HepG2 (cell line): ENCODE data around the gene FCHSD1. TPM values are rescaled to one million over a fixed set of nuclear protein-coding genes. Genes with fewer than 3 reads are reported as not detected.

Experiments used
- MXD4 ChIP-seq: IDR thresholded peaks from 2 replicates; pipeline ENCODE4 v1.6.1; 2016; ENCODE audit warnings: mild to moderate bottlenecking, missing biosample characterization, missing genetic modification reagents
- REL ChIP-seq: sonication (generic); formaldehyde crosslinking; conservative IDR thresholded peaks from 2 replicates; pipeline ENCODE4 v1.8.0; 2022; ENCODE audit warnings: mild to moderate bottlenecking, missing genetic modification reagents, moderate library complexity
- SIX1 ChIP-seq: sonication (generic); formaldehyde crosslinking; IDR thresholded peaks from 2 replicates; pipeline ENCODE4 v1.4.0; 2020; ENCODE audit warnings: missing genetic modification reagents, borderline replicate concordance
- TRIM24 ChIP-seq: sonication (generic); formaldehyde crosslinking; IDR thresholded peaks from 2 replicates; pipeline ENCODE4 v1.8.0; 2022; ENCODE audit warnings: mild to moderate bottlenecking, missing genetic modification reagents
- YY1 ChIP-seq: IDR thresholded peaks from 2 replicates; pipeline ENCODE4 v1.6.1; 2011; ENCODE audit warnings: low read length, low read depth, moderate library complexity, mild to moderate bottlenecking; ENCODE audit not compliant: insufficient read depth, insufficient replicate concordance
- ZBTB3 ChIP-seq: sonication (generic); formaldehyde crosslinking; IDR thresholded peaks from 2 replicates; pipeline ENCODE4 v1.4.0; 2020; ENCODE audit warnings: low read depth, mild to moderate bottlenecking, moderate library complexity, missing genetic modification reagents, borderline replicate concordance
- ZFP36L1 ChIP-seq: sonication (generic); formaldehyde crosslinking; IDR thresholded peaks from 2 replicates; pipeline ENCODE4 v1.8.0; 2022; ENCODE audit warnings: mild to moderate bottlenecking, missing genetic modification reagents, moderate library complexity
- ZNF224 ChIP-seq: sonication (generic); formaldehyde crosslinking; IDR thresholded peaks from 2 replicates; pipeline ENCODE4 v1.5.0; 2020; ENCODE audit warnings: mild to moderate bottlenecking, missing genetic modification reagents
- ZNF230 ChIP-seq: sonication (generic); formaldehyde crosslinking; IDR thresholded peaks from 2 replicates; pipeline ENCODE4 v1.4.0; 2020; ENCODE audit warnings: mild to moderate bottlenecking, missing genetic modification reagents
- ZNF296 ChIP-seq: sonication (generic); formaldehyde crosslinking; conservative IDR thresholded peaks from 2 replicates; pipeline ENCODE4 v1.5.0; 2020; ENCODE audit warnings: mild to moderate bottlenecking, missing genetic modification reagents
- ZNF383 ChIP-seq: sonication (generic); formaldehyde crosslinking; IDR thresholded peaks from 2 replicates; pipeline ENCODE4 v1.4.0; 2020; ENCODE audit warnings: missing genetic modification reagents, mild to moderate bottlenecking, borderline replicate concordance
- ZNF713 ChIP-seq: sonication (generic); formaldehyde crosslinking; IDR thresholded peaks from 2 replicates; pipeline ENCODE4 v1.4.0; 2020; ENCODE audit warnings: mild to moderate bottlenecking, missing genetic modification reagents
- ZNF839 ChIP-seq: sonication (generic); formaldehyde crosslinking; IDR thresholded peaks from 2 replicates; pipeline ENCODE4 v1.4.0; 2020; ENCODE audit warnings: missing genetic modification reagents, mild to moderate bottlenecking, borderline replicate concordance
- ZSCAN31 ChIP-seq: sonication (generic); formaldehyde crosslinking; IDR thresholded peaks from 2 replicates; pipeline ENCODE4 v1.5.0; 2020; ENCODE audit warnings: low read depth, mild to moderate bottlenecking, missing genetic modification reagents
- polyA plus RNA-seq, 8 experiments: library from polyadenylated mRNA; depleted of rRNA in 3 of 8; stranded (reverse) in 7 of 8; unstranded in 1 of 8; fragments of >200 nt; fragmentation: Illumina TruSeq in 4 of 8; extraction: Trizol in 4 of 8; gene quantifications; 2 replicates each; pipeline versions ENCODE4 v1.2.1 to v1.2.3, GENCODE V29; 2011 to 2016; ENCODE audit warnings: low read depth in 4 of 8, missing spikeins in 1 of 8, mixed read lengths in 1 of 8; ENCODE audit not compliant: insufficient read depth in 1 of 8
- total RNA-seq, 5 experiments: library from RNA; depleted of rRNA; stranded (reverse); fragments of >200 nt; fragmentation: Illumina TruSeq; extraction: Trizol; gene quantifications; 2 replicates each; pipeline ENCODE4 v1.2.3, GENCODE V29; 2016; ENCODE audit warnings: low read depth in 1 of 5
- TF ChIP-seq, protein P1 (sequence below): sonication (generic); formaldehyde crosslinking; IDR thresholded peaks from 2 replicates; pipeline ENCODE4 v1.8.0; 2023; ENCODE audit warnings: mild to moderate bottlenecking, missing genetic modification reagents
- TF ChIP-seq, protein P2 (sequence below): sonication (generic); formaldehyde crosslinking; conservative IDR thresholded peaks from 2 replicates; pipeline ENCODE4 v1.4.0; 2020; ENCODE audit warnings: mild to moderate bottlenecking, missing genetic modification reagents, moderate library complexity
- TF ChIP-seq, protein P3 (sequence below): sonication (generic); formaldehyde crosslinking; IDR thresholded peaks from 2 replicates; pipeline ENCODE4 v1.8.1; 2023; ENCODE audit warnings: mild to moderate bottlenecking, moderate library complexity, missing genetic modification reagents

FCHSD1 gene
- total and polyA plus RNA-seq, 2 of the 13 experiments (the other 11 are each of a cell fraction or from before 2014, with no cell fraction given) = 5.5 to 15.4 TPM

DNA sequence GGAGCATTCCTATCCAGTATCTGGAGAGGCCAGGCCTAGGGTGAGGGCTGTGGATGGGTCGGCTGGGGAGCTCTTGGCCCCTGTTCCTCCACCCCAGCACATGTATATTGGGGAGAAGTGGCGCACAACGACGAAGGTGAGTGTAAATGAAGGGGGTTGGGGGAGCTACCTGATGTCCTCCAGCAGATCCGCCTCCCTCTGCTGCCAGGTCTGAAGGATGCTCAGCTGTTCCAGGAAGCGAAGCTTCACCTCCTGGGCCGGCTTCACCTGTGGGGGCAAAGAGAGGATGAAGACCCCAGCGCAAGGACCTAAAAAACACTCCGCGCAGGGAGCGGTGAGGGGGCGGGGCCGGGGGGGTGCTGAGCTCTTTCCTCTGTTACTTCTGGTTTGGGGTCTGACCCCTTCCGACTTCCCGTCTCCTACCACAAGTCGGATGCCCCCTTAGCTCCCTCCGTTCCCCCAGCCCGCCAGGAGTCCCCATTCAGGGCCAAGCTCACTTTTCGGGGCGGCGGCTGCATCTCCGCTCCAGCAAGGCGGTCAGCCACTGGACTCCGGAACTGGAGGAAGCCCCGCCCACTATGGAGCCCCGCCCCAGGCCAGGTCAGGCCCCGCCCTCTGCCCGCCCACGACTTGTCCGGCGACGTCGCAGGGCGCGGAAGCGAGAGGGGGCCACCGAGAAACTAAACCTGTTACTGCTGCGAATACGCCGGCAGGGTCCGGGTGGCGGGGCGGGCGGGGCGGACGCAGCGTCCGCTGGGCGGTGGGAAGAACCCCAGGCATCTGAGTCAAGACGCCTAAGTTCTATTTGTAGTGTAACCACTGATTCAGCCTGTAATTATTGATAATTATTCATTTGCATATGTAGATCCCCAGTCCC lies at the start of gene FCHSD1 (continued):
- no peak for TF ChIP-seq ZBTB3
- TF ChIP-seq ZNF230 (CRISPR knock-in tag) = 0 out of 2 replicates have a peak, but pooled peaks have one; percentile 72
- 0 out of 2 replicates have a peak, but pooled peaks have one; percentile 47 for TF ChIP-seq ZSCAN31
- TF ChIP-seq MXD4 (CRISPR knock-in tag) = no peak
- no peak for TF ChIP-seq ZFP36L1 (CRISPR knock-in tag)
- 0 out of 2 replicates have a peak, but pooled peaks have one; percentile 58 for TF ChIP-seq ZNF383 (CRISPR knock-in tag)
- TF ChIP-seq ZNF296 (CRISPR knock-in tag) = 0 out of 2 replicates have a peak, but pooled peaks have one; percentile 43
- no peak for TF ChIP-seq ZNF224 (CRISPR knock-in tag)
- 0 out of 2 replicates have a peak, but pooled peaks have one; percentile 36 for TF ChIP-seq ZNF713 (CRISPR knock-in tag)
- 0 out of 2 replicates have a peak, but pooled peaks have one; percentile 21 for TF ChIP-seq ZNF839 (CRISPR knock-in tag)
- TF ChIP-seq, protein P1, sequence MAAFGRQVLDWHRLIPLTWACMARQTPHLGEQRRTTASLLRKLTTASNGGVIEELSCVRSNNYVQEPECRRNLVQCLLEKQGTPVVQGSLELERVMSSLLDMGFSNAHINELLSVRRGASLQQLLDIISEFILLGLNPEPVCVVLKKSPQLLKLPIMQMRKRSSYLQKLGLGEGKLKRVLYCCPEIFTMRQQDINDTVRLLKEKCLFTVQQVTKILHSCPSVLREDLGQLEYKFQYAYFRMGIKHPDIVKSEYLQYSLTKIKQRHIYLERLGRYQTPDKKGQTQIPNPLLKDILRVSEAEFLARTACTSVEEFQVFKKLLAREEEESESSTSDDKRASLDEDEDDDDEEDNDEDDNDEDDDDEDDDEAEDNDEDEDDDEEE = no peak
- peak; percentile 23 for TF ChIP-seq YY1
- TF ChIP-seq, protein P2, sequence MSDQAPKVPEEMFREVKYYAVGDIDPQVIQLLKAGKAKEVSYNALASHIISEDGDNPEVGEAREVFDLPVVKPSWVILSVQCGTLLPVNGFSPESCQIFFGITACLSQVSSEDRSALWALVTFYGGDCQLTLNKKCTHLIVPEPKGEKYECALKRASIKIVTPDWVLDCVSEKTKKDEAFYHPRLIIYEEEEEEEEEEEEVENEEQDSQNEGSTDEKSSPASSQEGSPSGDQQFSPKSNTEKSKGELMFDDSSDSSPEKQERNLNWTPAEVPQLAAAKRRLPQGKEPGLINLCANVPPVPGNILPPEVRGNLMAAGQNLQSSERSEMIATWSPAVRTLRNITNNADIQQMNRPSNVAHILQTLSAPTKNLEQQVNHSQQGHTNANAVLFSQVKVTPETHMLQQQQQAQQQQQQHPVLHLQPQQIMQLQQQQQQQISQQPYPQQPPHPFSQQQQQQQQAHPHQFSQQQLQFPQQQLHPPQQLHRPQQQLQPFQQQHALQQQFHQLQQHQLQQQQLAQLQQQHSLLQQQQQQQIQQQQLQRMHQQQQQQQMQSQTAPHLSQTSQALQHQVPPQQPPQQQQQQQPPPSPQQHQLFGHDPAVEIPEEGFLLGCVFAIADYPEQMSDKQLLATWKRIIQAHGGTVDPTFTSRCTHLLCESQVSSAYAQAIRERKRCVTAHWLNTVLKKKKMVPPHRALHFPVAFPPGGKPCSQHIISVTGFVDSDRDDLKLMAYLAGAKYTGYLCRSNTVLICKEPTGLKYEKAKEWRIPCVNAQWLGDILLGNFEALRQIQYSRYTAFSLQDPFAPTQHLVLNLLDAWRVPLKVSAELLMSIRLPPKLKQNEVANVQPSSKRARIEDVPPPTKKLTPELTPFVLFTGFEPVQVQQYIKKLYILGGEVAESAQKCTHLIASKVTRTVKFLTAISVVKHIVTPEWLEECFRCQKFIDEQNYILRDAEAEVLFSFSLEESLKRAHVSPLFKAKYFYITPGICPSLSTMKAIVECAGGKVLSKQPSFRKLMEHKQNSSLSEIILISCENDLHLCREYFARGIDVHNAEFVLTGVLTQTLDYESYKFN (CRISPR knock-in tag) = peak; percentile 37; the same call in 1 of the 2 replicates
- TF ChIP-seq, protein P3, sequence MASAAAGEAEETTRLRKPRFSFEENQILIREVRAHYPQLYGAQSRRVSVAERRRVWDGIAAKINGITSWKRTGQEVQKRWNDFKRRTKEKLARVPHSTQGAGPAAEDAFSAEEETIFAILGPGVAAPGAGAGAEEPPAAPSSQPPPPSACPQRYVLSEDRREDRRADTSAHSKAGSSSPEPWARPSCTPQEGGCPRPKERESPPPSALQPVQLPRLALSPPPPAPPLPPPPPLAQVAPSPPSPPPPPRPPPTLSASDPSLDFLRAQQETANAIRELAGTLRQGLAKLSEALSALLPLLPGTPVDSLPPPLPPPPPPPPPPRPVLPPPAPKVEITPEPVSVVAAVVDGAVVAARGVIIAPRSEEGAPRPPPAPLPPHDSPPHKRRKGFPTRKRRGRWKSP (CRISPR knock-in tag) = 0 out of 2 replicates have a peak, but pooled peaks have one; percentile 26
- TF ChIP-seq REL (CRISPR knock-in tag) = no peak
- no peak for TF ChIP-seq TRIM24
- no peak for TF ChIP-seq SIX1
